Panc1 (cell line): ENCODE data around the gene MEIS2. TPM values are rescaled to one million over a fixed set of nuclear protein-coding genes. Genes with fewer than 3 reads are reported as not detected.

Source experiments
- ATAC-seq: fragments of 200-7000 bp; cut with Tn5 transposase; 2 replicates; pipeline ENCODE4 v1.9.1; 2020; ENCODE audit warnings: mild to moderate bottlenecking, moderate library complexity
- BruUV-seq: library from RNA; stranded (reverse); fragments of 400-500 nt; replicated peaks from 2 replicates; lab custom pipeline; 2021; lab: Mats Ljungman, UMichigan
- CTCF ChIA-PET: fragments of 300-600 bp; sonication (Branson Sonifier 250); formaldehyde crosslinking; loops from one replicate; lab custom pipeline; 2022; ENCODE audit warnings: antibody characterized with exemption; lab: Charles Lee
- POLR2A ChIA-PET: fragments of 300-600 bp; sonication (Branson Sonifier 250); formaldehyde crosslinking; loops from one replicate; lab custom pipeline; 2022; ENCODE audit warnings: antibody characterized with exemption; lab: Charles Lee
- DNase-seq: peaks from one replicate; pipeline ENCODE4 v3.0.0-alpha.2; 2010; ENCODE audit warnings: low read depth, low spot score
- H3K27ac ChIP-seq: 2 replicates; pipeline ENCODE4 v1.5.1; 2011; ENCODE audit warnings: mild to moderate bottlenecking, low read length, inconsistent platforms
- H3K27me3 ChIP-seq: fragments of 200-500 bp; sonication (Bioruptor generic); 2 replicates; pipeline ENCODE4 v1.6.0; 2014; ENCODE audit warnings: low read length, inconsistent platforms; ENCODE audit not compliant: control insufficient read depth, insufficient read depth
- H3K36me3 ChIP-seq: fragments of 200-500 bp; sonication (Bioruptor generic); 2 replicates; pipeline ENCODE4 v1.5.1; 2014; ENCODE audit warnings: inconsistent platforms, mild to moderate bottlenecking, low read length, moderate library complexity; ENCODE audit not compliant: control insufficient read depth, insufficient read depth
- H3K4me1 ChIP-seq: 2 replicates; pipeline ENCODE4 v1.5.1; 2011; ENCODE audit warnings: inconsistent platforms, mild to moderate bottlenecking, low read length, moderate library complexity; ENCODE audit not compliant: control insufficient read depth, insufficient read depth
- H3K4me3 ChIP-seq, 2 experiments: 2 replicates each; pipeline ENCODE4 v1.5.1; 2011 to 2012; ENCODE audit warnings: low read depth in 2 of 2, low read length in 2 of 2, mild to moderate bottlenecking in 2 of 2, inconsistent platforms in 1 of 2, moderate library complexity in 1 of 2
- H3K9me3 ChIP-seq: fragments of 200-500 bp; sonication (Bioruptor generic); 2 replicates; pipeline ENCODE4 v1.5.1; 2014; ENCODE audit warnings: low read depth, mild to moderate bottlenecking, inconsistent platforms, low read length, moderate library complexity; ENCODE audit not compliant: control insufficient read depth, insufficient read depth
- POLR2AphosphoS5 ChIP-seq: IDR thresholded peaks from 2 replicates; pipeline ENCODE4 v1.6.1; 2012; ENCODE audit warnings: mild to moderate bottlenecking, low read depth, low read length, moderate library complexity
- REST ChIP-seq, 2 experiments: IDR thresholded peaks; 2 replicates each; pipeline ENCODE4 v1.6.1; 2011 to 2012; ENCODE audit warnings: low read depth in 2 of 2, control low read depth in 1 of 2, low read length in 1 of 2, mild to moderate bottlenecking in 1 of 2, moderate library complexity in 1 of 2; ENCODE audit not compliant: insufficient read depth in 1 of 2
- SIN3A ChIP-seq: IDR thresholded peaks from 2 replicates; pipeline ENCODE4 v1.6.1; 2012; ENCODE audit warnings: low read depth, mild to moderate bottlenecking, low read length, moderate library complexity, borderline replicate concordance; ENCODE audit not compliant: insufficient read depth
- TCF7L2 ChIP-seq: IDR thresholded peaks from 2 replicates; pipeline ENCODE4 v1.6.1; 2011; ENCODE audit warnings: mild to moderate bottlenecking, low read depth, low read length, inconsistent platforms
- in situ Hi-C: cut with HindIII; loops from 2 replicates; pipeline ENCODE4 v1.10.0; 2016; ENCODE audit warnings: low sequenced_read_pairs, low pct_unique_long_range_greater_than_20kb
- intact Hi-C: fragments of 100-400 bp; cut with micrococcal nuclease; formaldehyde crosslinking; loops from one replicate; pipeline ENCODE4 v1.10.0; 2022; ENCODE audit not compliant: unreplicated experiment
- total RNA-seq: library from RNA; stranded (reverse); gene quantifications from one replicate; pipeline ENCODE4 v1.2.1, GENCODE V29; 2021; ENCODE audit not compliant: unreplicated experiment
- TF ChIP-seq, protein P1 (sequence below): fragments of 450-650 bp; IDR thresholded peaks from 2 replicates; pipeline ENCODE4 v1.5.1; 2017; ENCODE audit warnings: mild to moderate bottlenecking

MEIS2 gene
- total RNA-seq, 1 experiment from 2014 or later: 9.3 TPM

- intact Hi-C loops (no loop called here), in situ Hi-C loops (no loop called here)
- DNase-seq (no peak), ATAC-seq (no peak)
- Histone ChIP-seq H3K4me1 (peaks cover 5% of the 10 kb centered on the region; the same call in 1 of the 2 replicates), H3K27ac (no peak overlapping the region), H3K27me3 (no peaks in the 10 kb centered on the region), H3K9me3 (no peaks in the 10 kb centered on the region), H3K36me3 (no peaks in the 10 kb centered on the region), H3K4me3 (no peak overlapping the region)
- ChIA-PET POLR2A (interaction anchor here (0.7 kb wide), 1 partner anchor 14 kb away, joined by 18 read pairs; no protein-coding TSS in a partner anchor), CTCF (interaction anchor here (1.0 kb wide), 1 partner anchor 16 kb away, joined by 5 read pairs; no protein-coding TSS in a partner anchor)
- TF ChIP-seq POLR2AphosphoS5: no peak
- no peak for TF ChIP-seq REST (IDR thresholded peaks at IDR 0.05; ENCODE audit: insufficient read depth in 1 of 2, low read depth in 2 of 2, low read length in 1 of 2)
- no peak for TF ChIP-seq TCF7L2
- no peak for TF ChIP-seq SIN3A
- TF ChIP-seq, protein P1, sequence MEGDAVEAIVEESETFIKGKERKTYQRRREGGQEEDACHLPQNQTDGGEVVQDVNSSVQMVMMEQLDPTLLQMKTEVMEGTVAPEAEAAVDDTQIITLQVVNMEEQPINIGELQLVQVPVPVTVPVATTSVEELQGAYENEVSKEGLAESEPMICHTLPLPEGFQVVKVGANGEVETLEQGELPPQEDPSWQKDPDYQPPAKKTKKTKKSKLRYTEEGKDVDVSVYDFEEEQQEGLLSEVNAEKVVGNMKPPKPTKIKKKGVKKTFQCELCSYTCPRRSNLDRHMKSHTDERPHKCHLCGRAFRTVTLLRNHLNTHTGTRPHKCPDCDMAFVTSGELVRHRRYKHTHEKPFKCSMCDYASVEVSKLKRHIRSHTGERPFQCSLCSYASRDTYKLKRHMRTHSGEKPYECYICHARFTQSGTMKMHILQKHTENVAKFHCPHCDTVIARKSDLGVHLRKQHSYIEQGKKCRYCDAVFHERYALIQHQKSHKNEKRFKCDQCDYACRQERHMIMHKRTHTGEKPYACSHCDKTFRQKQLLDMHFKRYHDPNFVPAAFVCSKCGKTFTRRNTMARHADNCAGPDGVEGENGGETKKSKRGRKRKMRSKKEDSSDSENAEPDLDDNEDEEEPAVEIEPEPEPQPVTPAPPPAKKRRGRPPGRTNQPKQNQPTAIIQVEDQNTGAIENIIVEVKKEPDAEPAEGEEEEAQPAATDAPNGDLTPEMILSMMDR: no peak
- no TSS peak for BruUV-seq
These were observed 79.5 kb downstream of the MEIS2 start for GRCh38 chr15:37020852-37021251.

DNA sequence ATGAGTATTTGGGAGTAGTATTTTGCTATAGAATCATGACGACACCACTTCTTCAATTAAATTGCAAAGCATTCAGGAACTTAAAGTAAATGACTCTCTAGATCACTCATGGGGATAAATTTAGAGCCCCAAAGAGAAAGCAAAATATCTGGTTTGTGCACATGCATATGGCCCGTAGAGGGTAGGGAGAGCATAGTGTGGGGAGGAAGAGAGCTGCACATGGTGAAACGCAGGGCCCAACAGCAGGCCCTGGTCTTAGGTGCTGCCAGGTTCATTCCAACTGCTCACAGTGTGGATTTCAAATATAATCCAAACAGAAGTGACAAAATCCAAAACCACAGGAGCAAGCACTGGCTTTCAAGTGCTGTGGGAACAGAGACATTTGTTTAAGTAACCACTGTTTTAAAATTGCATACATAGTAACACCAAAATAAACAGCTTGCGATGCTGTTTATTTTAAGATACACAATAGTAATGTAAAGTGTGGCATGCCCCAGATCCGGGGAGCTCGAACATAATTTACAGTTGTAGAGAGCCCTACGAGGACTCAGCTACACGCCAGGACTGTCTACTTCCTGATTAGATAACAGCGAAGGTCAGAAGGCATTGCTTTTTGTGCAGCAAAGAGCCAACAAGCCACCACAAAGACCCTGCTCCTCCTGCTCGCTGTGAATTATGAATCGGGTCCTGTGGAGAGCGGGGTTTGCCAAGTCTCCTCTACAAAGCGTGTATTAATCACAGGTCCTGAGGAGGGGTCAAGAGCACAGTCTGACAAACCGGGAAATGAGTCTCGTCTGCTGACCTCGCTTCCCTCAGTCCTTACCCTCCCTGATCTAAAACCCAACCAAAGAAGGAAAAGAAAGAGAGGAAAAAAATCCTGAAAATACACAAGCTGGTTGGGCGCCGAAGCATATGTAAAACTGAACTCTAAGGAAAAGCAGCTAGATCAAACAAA is 80.6 kb downstream of the MEIS2 start:
- ATAC-seq (no peak), DNase-seq (no peak)
- in situ Hi-C loops (no loop called here), intact Hi-C loops (no loop called here)
- Histone ChIP-seq H3K4me1 (peaks cover 5% of the 10 kb centered on the region; the same call in 1 of the 2 replicates), H3K27ac (peak overlapping the region; percentile 71), H3K4me3 (0 out of 4 replicates have a peak overlapping the region, but pooled peaks of 1 of the 2 experiments have one; percentile 20), H3K36me3 (no peaks in the 10 kb centered on the region), H3K27me3 (no peaks in the 10 kb centered on the region), H3K9me3 (no peaks in the 10 kb centered on the region)
- TF ChIP-seq TCF7L2: no peak
- TF ChIP-seq POLR2AphosphoS5: no peak
- TF ChIP-seq, protein P1: no peak
- TF ChIP-seq REST (IDR thresholded peaks at IDR 0.05; ENCODE audit: insufficient read depth in 1 of 2, low read depth in 2 of 2, low read length in 1 of 2): no peak
- no peak for TF ChIP-seq SIN3A
- ChIA-PET POLR2A (no interaction called here), CTCF (interaction anchor here (0.7 to 1.0 kb wide), 2 partner anchors 17 to 137 kb away, joined by 3 to 5 read pairs; no protein-coding TSS in a partner anchor)
- BruUV-seq: no TSS peak
